Mesothelial cell of epicardium (in vitro differentiated cells): ENCODE measurements around the gene PAPLN. TPM values are rescaled to one million over a fixed set of nuclear protein-coding genes. Genes with fewer than 3 reads are reported as not detected.

Experiments
- DNase-seq, 2 experiments: peaks; one replicate each; pipeline ENCODE4 v3.0.0; 2021; ENCODE audit warnings: low spot score in 2 of 2; ENCODE audit not compliant: unreplicated experiment in 2 of 2
- H3K27ac Mint-ChIP-seq: 2 replicates; pipeline ENCODE4 v1.8.0; 2021; ENCODE audit warnings: mixed read lengths
- H3K27me3 Mint-ChIP-seq: 2 replicates; pipeline ENCODE4 v1.8.0; 2021; ENCODE audit warnings: low read depth, mixed read lengths
- H3K36me3 Mint-ChIP-seq: 2 replicates; pipeline ENCODE4 v1.8.0; 2021; ENCODE audit warnings: mixed read lengths
- H3K4me1 Mint-ChIP-seq: 2 replicates; pipeline ENCODE4 v1.8.0; 2021; ENCODE audit warnings: mixed read lengths
- H3K4me3 Mint-ChIP-seq: 2 replicates; pipeline ENCODE4 v1.8.0; 2021; ENCODE audit warnings: mild to moderate bottlenecking, moderate library complexity, mixed read lengths
- H3K9me3 Mint-ChIP-seq: 2 replicates; pipeline ENCODE4 v1.8.0; 2021; ENCODE audit warnings: mixed read lengths
- total RNA-seq: library from RNA; stranded (reverse); gene quantifications from 3 replicates; pipeline ENCODE4 v1.2.1, GENCODE V29; 2021
- TF ChIP-seq, protein P1 (sequence below): fragments of 200-600 bp; sonication (generic); IDR thresholded peaks from one replicate; pipeline ENCODE4 v1.5.0; 2021; ENCODE audit warnings: antibody characterized with exemption; ENCODE audit not compliant: unreplicated experiment

Gene PAPLN
- total RNA-seq, 1 donor from 2014 or later = 10.6 TPM

DNA sequence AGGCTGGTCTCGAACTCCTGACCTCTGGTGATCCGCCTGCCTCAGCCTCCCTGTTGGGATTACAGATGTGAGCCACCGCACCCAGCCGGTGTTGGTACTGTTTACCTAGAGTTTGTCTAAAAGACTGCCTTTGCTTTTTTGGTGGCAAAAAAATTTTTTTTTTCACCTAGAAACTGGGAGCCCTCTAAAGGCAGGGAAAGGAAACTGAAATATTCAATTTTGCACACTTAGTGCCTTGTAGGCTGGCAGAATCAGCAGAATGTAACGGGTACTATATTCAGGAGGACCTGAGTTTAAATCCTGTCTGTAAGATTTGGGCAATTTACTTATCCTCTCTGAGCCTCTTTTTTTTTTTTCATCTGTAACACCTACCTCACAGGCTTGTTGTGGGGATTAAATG, 43.6 kb downstream of the PAPLN start:
- Mint-ChIP-seq H3K4me3 (no peak overlapping the region), H3K36me3 (peaks cover 36% of the 10 kb centered on the region), H3K4me1 (no peaks in the 10 kb centered on the region), H3K27me3 (no peaks in the 10 kb centered on the region), H3K27ac (no peak overlapping the region), H3K9me3 (no peaks in the 10 kb centered on the region)
- TF ChIP-seq, protein P1, sequence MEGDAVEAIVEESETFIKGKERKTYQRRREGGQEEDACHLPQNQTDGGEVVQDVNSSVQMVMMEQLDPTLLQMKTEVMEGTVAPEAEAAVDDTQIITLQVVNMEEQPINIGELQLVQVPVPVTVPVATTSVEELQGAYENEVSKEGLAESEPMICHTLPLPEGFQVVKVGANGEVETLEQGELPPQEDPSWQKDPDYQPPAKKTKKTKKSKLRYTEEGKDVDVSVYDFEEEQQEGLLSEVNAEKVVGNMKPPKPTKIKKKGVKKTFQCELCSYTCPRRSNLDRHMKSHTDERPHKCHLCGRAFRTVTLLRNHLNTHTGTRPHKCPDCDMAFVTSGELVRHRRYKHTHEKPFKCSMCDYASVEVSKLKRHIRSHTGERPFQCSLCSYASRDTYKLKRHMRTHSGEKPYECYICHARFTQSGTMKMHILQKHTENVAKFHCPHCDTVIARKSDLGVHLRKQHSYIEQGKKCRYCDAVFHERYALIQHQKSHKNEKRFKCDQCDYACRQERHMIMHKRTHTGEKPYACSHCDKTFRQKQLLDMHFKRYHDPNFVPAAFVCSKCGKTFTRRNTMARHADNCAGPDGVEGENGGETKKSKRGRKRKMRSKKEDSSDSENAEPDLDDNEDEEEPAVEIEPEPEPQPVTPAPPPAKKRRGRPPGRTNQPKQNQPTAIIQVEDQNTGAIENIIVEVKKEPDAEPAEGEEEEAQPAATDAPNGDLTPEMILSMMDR = no peak
- DNase-seq = no peak

DNA sequence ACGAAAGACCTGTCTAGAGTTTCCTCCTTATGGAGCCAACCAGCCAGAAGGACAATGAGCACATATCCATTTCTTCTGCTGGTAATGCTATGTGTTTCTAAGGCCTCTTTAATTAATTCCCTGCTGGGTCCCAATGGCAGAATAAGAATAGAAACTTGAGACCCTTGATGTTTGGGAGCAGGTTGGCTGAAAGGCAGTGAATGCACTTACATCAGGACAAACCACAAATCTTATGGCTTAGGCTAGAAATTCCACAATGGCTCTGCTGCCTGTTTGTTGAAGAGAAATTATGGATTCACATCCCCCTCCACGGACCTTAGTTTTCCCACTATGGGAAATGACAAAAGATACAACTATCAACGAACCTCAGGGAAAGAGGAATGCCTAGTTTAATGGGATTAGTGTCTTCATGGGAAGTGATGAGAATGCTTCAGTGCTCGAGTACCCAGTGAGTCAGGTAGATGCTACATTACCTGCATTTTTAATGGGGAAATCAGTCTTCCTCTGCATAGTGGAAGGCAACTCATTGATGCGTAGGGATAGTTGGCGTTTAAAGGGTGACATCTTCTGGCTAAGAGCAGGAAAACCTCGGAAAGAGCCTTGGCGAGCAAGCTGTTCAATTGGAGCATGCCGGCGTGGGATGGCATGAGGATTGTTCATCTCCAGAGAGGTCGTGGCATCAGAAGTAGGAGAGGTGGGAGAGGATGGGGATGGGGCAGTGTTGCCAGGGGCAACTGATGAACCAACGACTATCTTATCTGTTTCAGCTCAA, 46.5 kb downstream of the PAPLN start:
- TF ChIP-seq, protein P1 = no peak
- no peak overlapping the region for H3K4me3 Mint-ChIP-seq
- peaks cover 28% of the 10 kb centered on the region for H3K36me3 Mint-ChIP-seq
- H3K9me3 Mint-ChIP-seq = no peaks in the 10 kb centered on the region
- DNase-seq = no peak
- H3K27me3 Mint-ChIP-seq = no peaks in the 10 kb centered on the region
- no peaks in the 10 kb centered on the region for H3K4me1 Mint-ChIP-seq
- H3K27ac Mint-ChIP-seq = no peak overlapping the region

DNA sequence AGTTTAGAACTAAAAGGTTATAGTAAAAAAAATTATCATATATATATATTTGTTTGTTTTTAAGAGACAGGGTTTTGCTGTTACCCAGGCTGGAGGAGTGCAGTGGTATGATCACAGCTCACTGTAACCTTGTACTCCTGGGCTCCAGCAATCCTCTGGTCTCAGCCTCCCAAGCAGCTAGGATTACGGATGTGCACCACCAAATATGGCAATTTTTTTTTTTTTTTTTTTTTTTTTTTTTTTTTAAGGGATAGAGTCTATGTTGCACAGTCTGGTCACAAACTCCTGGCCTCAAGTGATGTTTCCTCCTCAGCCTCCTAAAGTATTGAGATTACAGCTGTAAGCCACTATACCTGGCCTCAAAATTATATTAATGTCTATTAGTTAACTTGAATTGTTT, 48.7 kb downstream of the PAPLN start:
- TF ChIP-seq, protein P1 = no peak
- Mint-ChIP-seq H3K27ac (no peak overlapping the region), H3K4me1 (no peaks in the 10 kb centered on the region), H3K27me3 (no peaks in the 10 kb centered on the region), H3K4me3 (no peak overlapping the region), H3K36me3 (peaks cover 26% of the 10 kb centered on the region), H3K9me3 (no peaks in the 10 kb centered on the region)
- DNase-seq = no peak

DNA sequence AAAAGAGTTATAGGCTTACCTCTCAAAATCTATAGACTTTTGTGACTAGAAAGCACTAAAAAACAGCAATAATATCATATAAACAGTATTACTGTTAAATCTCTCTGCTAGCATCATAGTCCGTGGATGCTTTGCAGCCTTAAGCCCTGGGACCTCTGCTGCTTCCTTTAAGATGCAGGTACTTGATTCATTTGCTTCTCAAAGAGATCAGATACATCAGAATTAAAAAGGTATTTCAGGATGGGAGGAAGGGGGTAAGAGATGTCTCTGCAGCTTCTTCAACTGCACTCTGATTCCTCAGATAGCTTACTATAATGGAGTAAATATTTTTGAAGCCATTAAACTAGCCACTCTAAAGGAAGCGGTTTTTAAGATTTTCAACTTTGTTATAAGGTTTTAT, 49.3 kb downstream of the PAPLN start:
- Mint-ChIP-seq H3K4me3 (no peak overlapping the region), H3K4me1 (no peaks in the 10 kb centered on the region)
- TF ChIP-seq, protein P1 = no peak

DNA sequence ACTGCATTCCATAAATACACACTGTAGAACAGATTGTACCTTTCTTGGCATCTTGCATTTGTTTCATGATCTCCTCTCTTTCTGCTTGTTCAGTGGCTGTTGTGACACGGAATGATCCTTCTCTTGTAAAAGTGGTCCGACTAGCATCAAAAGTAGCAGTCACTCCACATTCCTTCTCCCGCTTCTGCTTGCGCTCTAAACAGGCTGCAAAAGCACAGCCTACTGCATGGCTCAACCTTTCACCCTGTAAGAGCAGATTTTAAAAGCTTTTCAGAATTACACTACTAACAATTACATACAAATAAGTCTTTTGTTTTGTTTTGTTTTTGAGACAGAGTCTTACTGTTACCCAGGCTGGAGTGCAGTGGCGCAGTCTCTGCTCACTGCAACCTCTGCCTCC, 49.8 kb downstream of the PAPLN start:
- no peaks in the 10 kb centered on the region for H3K9me3 Mint-ChIP-seq
- no peaks in the 10 kb centered on the region for H3K4me1 Mint-ChIP-seq
- peaks cover 25% of the 10 kb centered on the region for H3K36me3 Mint-ChIP-seq
- TF ChIP-seq, protein P1 = no peak
- no peaks in the 10 kb centered on the region for H3K27me3 Mint-ChIP-seq
- no peak overlapping the region for H3K4me3 Mint-ChIP-seq
- DNase-seq = no peak
- no peak overlapping the region for H3K27ac Mint-ChIP-seq

More for the DNA sequence above, 49.3 kb downstream of the PAPLN start:
- no peaks in the 10 kb centered on the region for H3K9me3 Mint-ChIP-seq
- DNase-seq = no peak
- H3K36me3 Mint-ChIP-seq = peaks cover 26% of the 10 kb centered on the region
- H3K27me3 Mint-ChIP-seq = no peaks in the 10 kb centered on the region
- H3K27ac Mint-ChIP-seq = no peak overlapping the region
